GM21737 (cell line): ENCODE data around the gene SPCS2.

Experiments used
- ATAC-seq: cut with Tn5 transposase; IDR thresholded peaks from one replicate; pipeline ENCODE4 v1.9.1; 2021; ENCODE audit warnings: mild to moderate bottlenecking, moderate library complexity; ENCODE audit not compliant: unreplicated experiment

The SPCS2 gene

DNA sequence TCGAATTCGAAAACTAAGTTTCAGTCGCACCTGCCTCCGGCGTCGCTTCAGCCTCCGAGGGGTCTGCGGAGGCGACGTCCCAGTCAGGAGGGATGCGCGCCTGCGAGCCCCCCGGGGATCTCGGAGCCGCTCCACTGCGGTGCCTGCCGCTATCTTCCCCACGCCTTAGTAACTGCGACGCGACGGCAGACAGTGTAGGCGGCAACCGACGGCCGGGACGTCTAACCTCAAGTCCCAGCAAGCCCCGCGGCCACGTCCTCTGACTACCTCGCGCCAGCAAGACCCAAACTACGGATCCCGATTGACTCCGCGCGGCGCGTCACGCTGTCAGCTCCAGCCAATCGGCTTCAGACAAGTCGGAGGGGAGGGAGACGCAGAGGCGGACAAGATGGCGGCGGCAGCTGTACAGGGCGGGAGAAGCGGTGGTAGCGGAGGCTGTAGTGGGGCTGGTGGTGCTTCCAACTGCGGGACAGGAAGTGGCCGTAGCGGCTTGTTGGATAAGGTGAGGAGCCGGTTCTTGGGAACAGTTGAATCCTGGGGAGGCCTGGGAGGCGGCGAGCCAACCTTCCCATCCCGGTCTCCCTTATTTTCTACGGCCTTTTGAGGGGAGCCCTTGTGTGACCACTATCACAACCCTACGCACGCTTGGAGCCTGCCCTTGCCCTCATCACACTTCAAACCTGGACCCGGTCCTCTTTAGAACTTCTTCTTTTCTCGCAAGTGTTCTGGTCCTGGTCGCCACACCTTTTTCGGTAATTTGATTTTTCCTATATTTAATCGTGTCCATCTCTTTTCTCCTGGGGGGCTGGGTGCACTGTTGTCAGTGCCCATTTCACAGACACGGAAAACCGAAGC, at the start of gene SPCS2, which contains the start of gene XRRA1:
Gene SPCS2 (plus strand): TSS at position 369 of the 855 bp plus-strand sequence. CDS start 20 bp downstream, at position 389.
Gene XRRA1 (minus strand): TSS at position 194 of the 855 bp plus-strand sequence. CDS start 8,213 bp downstream, outside the sequence.
- ATAC-seq, result peak; percentile 87

DNA sequence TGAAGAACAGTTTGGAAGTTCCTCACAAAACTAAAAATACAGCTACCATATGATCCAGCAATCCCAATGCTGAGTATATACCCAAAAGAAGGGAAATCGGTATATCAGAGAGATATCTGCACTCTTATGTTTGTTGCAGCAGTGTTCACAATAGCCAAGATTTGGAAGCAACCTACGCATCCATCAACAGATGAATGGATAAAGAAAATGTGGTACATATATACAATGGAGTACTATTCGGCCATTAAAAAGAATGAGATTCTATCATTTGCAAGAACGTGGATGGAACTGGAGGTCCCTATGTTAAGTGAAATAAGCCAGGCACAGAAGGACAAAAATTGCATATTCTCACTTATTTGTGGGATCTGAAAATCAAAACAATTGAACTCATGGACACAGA, 46.7 kb upstream of the SPCS2 start:
- ATAC-seq, result no peak

DNA sequence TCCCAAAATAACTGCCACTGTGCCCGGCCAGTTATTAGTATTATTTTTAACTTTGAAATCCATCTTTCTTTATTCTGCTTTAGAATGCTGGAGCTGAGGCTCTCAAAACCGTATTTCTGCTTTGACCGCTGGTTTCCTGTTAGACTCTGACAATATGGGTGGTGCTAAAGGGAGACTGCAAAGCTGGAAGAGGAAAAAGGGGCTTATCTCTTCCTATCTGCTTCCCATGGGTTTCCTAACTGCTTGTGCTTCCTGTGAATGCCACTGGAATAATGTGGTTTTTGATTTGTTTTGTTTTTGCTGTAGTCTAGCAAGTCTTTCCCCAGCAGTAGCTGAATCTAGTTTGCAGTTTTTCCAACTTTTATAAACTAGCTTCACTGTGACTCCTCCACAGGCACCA, 43.7 kb upstream of the SPCS2 start:
- ATAC-seq, result no peak

DNA sequence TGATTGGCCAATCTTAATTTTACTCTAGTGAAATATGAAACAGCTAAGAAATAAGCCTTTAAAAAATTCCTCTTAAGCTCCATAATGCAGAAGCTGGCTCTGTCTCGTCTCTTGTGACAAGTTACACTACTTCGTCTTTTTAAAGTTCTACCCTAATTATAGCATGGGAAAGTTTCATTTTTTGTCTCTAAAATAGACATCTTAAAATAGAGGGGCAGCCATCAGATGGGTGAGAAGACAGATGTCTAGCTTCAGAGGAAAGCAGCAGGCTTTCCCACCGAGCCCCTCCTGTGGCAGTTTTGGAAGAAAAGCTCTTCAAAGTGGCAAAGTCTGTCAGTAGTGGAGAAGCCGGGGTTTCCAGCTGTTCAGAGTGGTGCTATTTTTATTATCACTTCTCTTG, 39.7 kb upstream of the SPCS2 start:
- ATAC-seq, result no peak

DNA sequence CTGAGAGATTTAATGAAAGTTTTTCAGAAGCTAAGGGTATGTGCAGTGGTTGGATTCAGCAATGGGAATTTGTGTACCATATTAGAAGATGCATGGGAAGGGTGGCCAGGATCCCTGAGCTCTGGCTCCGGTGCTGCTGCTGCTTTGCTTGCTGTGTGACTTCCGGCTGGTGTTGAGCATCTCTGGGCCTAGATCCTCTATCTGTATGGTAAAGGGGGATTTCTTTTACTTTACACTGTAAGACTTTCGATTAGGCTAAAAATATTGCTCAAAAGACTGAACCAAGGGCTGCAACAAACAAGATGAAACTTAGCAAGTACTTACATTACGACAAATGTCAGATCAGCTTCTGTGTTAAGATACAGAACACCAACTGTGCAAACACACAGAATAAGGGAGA, 39.3 kb upstream of the SPCS2 start:
- ATAC-seq, result no peak

DNA sequence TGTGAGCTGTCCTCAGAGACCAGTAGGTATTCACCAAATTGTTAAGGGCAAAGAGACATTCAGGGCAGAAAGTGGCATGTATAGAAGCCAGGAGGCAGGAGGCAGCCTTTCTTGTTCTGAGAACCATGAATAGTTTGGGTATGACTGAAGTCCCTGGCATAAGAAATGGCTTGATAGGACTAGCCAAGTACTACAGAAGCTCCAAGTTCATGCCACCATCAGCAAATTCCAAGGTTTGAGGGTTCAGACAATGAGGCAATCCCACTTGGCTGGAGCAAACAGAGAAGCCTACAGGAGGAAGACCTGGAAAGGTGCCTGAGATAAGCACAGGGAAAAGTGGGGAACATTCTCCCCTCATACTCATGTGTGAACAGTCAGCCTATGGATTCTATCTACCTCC, 25.9 kb upstream of the SPCS2 start:
- ATAC-seq, result no peak

DNA sequence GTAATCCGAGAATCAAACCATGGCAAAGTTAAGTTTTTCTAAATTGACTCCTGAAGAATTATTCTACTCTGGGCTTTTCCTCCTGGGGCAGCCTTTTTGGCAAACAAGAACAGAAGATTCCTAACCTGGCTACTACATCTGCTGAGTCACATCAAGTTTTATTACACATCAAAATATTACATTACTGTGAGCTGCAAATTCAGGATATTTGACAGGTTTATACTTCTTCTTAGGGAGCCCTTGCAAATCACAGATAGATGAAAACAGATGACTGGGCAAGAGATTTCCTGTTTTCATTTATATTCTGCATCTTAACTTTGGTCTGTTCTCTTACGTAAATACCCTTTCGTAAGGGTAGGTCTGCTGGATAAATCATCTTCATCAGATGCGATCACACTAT, 23.8 kb upstream of the SPCS2 start:
- ATAC-seq, result no peak

DNA sequence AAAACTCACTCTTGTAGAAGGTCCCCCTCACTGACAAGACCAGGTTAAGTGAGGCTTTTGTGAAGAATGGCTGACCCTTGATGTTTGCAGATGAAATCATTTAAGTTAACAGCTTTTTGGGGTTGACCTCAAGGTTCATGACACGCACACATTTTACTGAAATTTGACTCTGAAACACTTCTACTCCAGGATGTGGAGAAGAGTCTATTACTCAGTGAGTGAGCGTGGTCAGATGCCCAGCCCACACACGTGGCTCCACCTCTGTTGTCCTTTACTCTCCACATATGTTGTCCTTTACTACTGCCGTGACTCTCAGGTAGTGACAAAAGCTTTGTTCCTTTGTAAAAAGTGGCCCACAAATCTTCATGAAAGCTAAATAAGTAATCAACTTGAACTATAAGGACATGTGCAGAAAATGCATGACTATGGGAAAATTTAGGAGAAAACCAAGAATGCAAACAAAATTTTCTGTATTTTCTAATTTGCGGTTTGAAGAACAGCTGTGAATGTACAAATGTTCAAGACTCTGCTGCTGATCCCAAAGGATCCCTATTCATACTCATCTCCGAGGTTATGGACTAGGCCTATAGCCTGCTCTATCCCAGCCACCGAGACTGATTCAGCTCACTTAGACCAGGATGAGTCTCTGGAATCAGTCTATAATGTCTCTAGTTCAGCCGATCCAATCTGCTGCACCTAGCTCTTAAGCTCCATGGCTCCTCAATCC, 22.6 kb upstream of the SPCS2 start:
- no peak for ATAC-seq

DNA sequence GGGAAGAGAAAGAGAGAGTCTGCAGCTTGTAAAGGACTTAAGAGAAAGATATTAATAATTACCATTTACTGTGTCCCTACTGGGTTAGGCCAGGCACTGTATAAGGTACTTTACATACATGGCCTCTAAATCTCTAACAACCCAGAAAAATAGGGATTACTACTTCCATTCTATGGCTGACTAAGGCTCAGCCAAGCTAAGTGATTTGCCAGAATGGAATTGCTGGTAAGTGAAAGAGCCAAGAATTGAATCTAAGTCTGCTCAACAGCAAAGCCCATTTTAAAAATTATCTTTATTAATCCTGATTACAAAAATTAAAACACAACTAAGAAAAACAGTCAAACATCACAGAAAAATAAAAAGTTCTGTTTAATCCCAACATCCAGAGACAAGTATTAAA, 21.6 kb upstream of the SPCS2 start:
- no peak for ATAC-seq

DNA sequence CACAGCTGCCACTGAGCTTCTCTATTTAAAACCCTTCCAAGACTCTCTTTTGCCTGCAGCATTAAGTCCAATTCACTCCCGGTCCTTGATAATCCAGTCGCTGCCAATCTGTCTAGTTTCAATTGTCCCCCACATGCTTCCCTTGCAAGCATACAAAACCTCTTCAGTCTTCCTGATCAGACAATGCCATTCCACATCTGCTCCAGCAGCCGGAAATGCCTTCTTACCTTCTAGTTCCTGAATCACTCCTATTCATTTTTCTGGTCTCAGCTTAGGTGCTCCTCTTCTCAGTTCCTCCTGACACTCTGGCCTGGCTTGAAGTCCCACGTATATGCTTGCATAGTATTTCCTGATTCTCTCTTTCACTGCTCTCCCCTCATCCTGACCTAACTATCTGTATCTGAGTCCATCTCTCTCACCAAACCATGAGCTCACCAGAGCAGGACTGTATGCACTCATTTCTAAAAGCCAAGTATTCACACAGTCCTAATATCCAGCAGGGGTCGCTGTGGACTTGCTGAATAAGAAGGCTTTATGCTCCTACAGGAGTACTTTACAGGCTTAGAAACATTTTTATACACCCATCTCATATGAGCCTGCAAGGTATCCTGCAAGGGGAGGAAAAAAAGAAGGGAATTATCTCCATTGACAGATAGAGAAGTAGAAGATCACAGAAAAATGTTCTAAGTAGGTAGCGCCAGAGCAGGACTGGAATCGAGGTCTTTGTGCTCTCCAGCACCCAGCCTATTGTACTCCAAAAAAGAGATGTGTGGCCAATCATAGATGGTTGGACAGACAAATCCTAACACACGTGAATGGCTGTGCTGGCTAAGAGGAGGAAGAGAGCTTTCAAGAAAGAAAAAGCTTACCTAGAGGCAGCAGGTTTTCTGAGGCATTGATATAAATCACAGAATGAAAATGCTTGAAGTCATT, 19.4 kb upstream of the SPCS2 start:
- peak; percentile 73 for ATAC-seq

DNA sequence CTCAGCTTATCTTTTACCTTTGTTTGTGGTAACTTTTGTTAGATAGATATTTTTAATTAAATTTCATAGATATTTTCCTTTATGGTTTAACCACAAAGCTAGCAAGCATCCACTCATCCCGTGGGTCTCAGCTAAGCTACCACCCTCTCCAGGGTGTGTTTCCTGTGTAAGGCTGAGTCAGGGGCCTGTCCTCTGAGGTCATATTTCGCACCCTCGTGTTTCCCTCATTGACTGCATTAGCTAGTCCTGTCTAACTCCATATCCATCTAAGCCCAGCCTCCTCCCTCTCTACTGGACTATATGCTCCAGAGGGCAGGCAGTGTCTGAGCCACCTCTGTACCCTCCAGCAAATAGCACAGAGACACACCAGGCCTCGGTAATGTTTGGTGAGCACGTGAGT, 16.9 kb upstream of the SPCS2 start:
- no peak for ATAC-seq

DNA sequence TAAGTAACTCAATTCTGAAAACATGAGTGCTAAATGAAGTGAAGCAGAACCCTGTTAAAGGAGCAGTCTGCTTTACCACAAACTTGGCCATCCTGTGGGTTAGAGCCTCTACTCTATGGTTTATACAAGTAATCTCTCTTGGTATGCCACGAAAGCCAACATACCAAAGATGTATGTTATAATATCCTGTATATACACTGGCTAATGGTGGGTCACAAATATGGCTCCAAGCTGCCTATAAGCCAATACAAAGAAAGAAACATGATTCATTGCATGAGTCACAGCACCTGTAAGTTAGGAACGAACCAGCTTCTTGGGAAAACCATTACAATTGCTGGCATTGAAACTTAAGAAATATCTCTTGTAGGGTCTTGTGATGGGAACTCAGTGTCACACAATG, 16.3 kb upstream of the SPCS2 start:
- no peak for ATAC-seq

DNA sequence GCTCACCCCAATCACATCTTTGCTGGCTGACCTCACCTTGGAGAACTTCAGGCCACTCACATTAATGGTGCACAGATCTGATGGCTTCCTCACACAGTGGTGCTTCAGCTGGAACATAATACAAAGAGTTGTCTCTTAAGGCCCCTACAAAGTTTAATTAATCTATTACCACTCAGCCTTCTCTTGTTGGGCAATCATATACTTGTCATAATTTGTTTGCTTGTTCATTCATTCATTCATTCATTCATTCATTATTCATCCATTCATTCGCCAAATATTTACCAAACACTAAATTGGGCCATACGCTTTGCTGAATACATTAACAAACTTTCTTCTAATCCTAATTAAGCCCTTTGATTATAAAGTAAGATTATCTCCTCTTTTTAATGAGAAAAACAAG, 15.3 kb upstream of the SPCS2 start:
- ATAC-seq, result no peak

DNA sequence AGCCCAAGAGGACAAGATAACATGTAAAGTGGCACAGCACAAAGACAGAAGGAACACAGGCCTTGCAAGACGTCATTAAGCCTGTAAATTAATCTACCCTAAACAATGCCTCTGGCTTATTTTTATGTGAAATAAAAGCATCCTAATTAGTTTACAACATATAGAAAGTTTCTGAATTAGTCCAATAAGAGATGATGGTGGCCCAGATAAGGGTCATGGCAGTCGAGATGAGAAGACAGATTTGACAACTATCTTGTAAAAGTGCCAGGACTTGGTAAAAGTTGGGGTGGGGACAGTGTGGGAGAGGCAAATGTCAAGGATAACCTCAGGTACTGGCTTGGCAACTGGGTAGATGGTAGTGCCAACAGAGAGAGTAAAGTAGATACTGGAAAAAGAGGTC, 13.8 kb upstream of the SPCS2 start:
- no peak for ATAC-seq

DNA sequence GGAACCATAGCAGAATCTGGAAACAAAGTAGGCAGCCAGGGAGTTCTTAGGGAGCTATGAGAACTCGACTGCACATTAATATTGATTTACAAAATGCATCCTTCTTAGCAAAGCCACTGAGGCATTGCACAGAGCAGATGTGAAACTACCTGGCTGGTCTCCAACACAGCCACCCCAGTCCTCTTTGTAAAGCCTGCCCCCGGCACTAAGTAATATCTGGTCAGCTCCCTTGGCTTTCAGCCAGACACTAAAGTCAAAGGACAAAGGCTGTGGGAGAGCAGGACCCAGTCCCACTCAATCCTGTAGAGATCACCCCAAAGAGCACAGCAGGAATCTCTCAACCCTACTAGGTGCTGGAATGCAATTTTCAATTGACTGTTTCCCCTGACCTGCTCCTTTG, 13.0 kb upstream of the SPCS2 start:
- no peak for ATAC-seq

DNA sequence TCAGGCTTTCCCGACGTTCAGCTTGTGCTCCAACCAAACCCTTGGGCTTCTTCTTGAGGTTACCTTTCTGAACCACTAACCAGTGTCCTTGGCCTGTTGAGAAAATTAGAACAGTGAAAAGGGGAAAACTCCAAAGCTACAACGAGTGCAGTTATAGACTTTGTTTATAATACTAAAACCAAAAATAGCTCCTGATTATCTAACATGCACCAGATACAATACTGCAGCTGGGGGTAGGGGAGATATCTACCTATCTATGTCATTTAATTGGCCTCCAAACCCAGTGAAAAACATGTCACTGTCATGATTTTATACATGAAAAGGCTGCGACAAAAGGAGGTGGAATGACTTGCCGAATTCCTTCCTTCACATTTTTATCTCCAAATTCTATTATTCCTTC, 12.1 kb upstream of the SPCS2 start:
- ATAC-seq, result no peak

DNA sequence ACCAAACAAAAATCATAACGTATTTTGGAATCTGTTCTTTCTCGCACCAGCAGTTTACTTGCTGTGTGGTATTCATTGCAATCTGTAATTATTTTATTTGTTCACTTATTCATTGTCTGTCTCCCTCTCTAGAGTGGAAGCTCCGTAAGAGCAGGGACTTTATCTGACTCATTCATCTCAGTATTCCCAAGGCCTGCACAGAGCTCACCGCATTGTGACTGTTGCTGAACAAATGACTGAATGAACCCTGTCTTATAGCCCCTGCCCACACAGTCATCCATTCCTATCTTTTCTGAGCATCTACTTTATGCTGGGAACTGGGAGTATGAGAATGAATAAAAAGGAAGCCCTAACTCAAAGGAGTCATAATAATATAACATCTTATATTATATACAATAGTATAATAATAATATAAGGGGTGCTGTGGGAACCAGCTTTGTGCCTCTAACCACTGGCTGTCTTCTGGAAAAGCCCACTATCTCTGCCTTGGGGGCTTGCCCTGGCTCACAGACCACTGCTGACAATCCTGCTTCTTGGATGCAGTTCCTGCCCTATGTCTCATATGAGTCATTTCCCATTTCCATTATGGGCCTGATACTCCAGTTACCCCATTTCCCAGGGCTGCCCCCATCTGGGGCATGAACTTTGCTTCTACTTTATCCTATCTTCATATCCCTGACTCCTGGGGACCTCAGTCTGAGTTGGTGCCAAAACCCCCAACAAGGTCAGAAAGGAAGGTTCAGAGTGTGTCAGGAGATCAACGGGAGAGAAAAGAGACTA, 11.2 kb upstream of the SPCS2 start:
- no peak for ATAC-seq

DNA sequence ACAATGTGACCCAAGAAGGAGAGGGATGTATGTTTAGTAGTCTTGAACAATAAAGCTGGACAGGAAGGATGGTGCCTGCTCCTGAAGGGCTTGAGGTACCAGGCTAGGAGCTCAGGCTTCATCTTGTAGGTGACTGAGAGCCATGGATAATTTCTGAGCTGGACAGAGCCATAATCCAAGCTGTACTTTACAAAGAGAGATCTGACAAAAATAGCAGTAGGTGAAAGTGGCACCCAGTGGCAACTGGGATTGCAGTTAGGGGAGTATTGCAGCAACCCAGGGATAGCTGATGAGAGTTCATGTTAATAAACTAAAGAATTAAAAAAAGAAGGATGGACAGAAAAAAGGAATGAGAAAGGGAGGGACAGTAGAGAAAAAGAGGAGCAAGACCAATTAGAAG, 7.6 kb upstream of the SPCS2 start:
- no peak for ATAC-seq

DNA sequence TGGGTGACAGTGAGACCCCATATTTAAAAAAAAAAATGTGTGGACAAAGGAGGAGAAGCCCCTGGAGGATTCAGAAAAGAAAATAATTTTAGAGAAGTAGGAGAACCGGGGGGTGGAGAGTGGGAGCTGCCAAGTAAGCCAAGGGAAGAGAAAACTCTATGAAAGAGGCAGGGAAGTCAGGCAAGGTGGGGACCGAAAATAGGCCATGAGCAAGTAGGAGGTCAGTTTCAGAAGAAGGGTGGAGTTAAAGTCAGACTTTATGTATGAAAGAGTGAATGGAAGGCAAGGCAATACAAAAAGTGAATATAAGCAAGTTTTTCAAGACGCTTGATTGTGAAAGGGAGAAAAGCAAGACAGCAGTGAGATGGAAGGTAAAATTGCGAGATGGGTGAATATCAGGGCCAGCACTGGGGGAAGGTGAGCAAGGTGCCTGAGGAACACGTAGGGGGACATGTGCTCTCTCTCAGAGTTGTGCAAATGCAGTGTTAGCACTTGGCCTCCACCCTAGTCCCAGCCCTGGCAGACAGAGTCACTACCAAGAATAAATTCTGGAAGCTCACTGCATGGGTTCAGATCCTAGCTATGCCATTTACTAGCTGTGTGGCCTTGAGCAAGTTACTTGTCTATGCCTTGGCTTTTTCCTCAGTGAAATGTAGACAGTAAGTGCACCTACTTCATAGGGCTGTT, 6.8 kb upstream of the SPCS2 start:
- no peak for ATAC-seq

DNA sequence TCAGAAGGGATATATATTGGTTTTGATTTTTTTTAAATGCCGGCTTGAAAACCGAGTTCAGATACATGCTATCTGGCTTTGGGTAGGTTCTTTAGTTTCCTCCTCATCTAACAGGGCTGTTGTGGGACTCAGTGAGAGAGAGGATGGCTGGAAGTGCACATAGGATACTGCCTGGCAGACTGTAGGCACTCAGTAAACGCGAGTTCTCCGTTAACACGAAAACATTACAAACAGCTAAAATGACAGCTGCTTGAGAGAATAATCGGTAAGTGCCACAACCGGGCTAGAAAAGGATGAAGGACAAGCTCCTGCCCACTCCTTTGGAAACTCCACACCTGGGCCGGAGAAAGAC, 544 bp upstream of the SPCS2 start:
- ATAC-seq, result peak; percentile 12
